ENCODE data around the gene FGB.
"Not testable (repeated sequence)": the region's sequence is repeated elsewhere in the genome, so short reads cannot be mapped to it uniquely, and the experiment has no call there.

Gene FGB

GRCh38 chr4:154597281-154597680, 34.5 kb downstream of the FGB start:
- DNase-seq (ENCODE audit: low spot score): not testable (repeated sequence)

- no peak for DNase-seq (ENCODE audit: low spot score)
These were observed 35.3 kb downstream of the FGB start for GRCh38 chr4:154597798-154598774.

- DNase-seq (ENCODE audit: low spot score): no peak
These were observed 39.7 kb downstream of the FGB start for GRCh38 chr4:154602404-154603020.

- no peak for DNase-seq (ENCODE audit: low spot score)
These were observed 40.5 kb downstream of the FGB start for GRCh38 chr4:154603033-154603943.

- no peak for DNase-seq (ENCODE audit: low spot score)
These were observed 41.9 kb downstream of the FGB start for GRCh38 chr4:154604696-154605200.

GRCh38 chr4:154606728-154607723, 44.2 kb downstream of the FGB start:
- DNase-seq (ENCODE audit: low spot score): no peak

GRCh38 chr4:154608361-154609252, 45.8 kb downstream of the FGB start:
- no peak for DNase-seq (ENCODE audit: low spot score)

GRCh38 chr4:154609532-154609931, 46.7 kb downstream of the FGB start:
- DNase-seq (ENCODE audit: low spot score): no peak

GRCh38 chr4:154610582-154610981, 47.8 kb downstream of the FGB start:
- DNase-seq (ENCODE audit: low spot score): no peak

- no peak for DNase-seq (ENCODE audit: low spot score)
These were observed 49.0 kb downstream of the FGB start for GRCh38 chr4:154611833-154612232.

- no peak for DNase-seq (ENCODE audit: low spot score)
These were observed 49.9 kb downstream of the FGB start, which contains the start of gene FGG for GRCh38 chr4:154612472-154613414. FGG (minus strand) TSS chr4:154612656; CDS start chr4:154612609, 47 bp downstream.

- no peak for DNase-seq (ENCODE audit: low spot score)
These were observed 51.5 kb downstream of the FGB start for GRCh38 chr4:154614306-154614705.

- no peak for DNase-seq (ENCODE audit: low spot score)
These were observed 52.4 kb downstream of the FGB start for GRCh38 chr4:154615211-154615610.

GRCh38 chr4:154616287-154616686, 53.5 kb downstream of the FGB start:
- no peak for DNase-seq (ENCODE audit: low spot score)

- no peak for DNase-seq (ENCODE audit: low spot score)
These were observed 53.9 kb downstream of the FGB start for GRCh38 chr4:154616731-154617130.

- DNase-seq (ENCODE audit: low spot score): no peak
These were observed 55.1 kb downstream of the FGB start for GRCh38 chr4:154617820-154618317.

GRCh38 chr4:154618708-154619315, 56.0 kb downstream of the FGB start:
- DNase-seq (ENCODE audit: low spot score): peak; percentile 54

- DNase-seq (ENCODE audit: low spot score): no peak
These were observed 57.3 kb downstream of the FGB start for GRCh38 chr4:154620111-154620510.
